ENCODE measurements around the gene NAA50.

GRCh38 chr3:113728661-113729060, 17.4 kb downstream of the NAA50 start:
- TF ChIP-seq POLR2A (IDR thresholded peaks at IDR 0.05; ENCODE audit: low read depth, low read length) (no peak), CTCF (IDR thresholded peaks at IDR 0.05; ENCODE audit: extremely low read depth in 1 of 2, insufficient read depth in 1 of 2, low read depth in 1 of 2, low read length in 2 of 2) (no peak)
